WI38 (cell line): ENCODE results near the gene SELENOT.
A peak's percentile ranks its signal among the peaks of the same experiment; 100 is the strongest.

ENCODE experiments used
- H3K4me3 ChIP-seq: 2 replicates; pipeline ENCODE4 v1.5.1; 2011; ENCODE audit warnings: low read depth, mild to moderate bottlenecking, control low read depth, low read length
- TF ChIP-seq, protein P1 (sequence below): IDR thresholded peaks from 2 replicates; pipeline ENCODE4 v1.5.1; 2012; ENCODE audit warnings: low read depth, mild to moderate bottlenecking, control low read depth, low read length

The SELENOT gene, protein sequence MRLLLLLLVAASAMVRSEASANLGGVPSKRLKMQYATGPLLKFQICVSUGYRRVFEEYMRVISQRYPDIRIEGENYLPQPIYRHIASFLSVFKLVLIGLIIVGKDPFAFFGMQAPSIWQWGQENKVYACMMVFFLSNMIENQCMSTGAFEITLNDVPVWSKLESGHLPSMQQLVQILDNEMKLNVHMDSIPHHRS

DNA sequence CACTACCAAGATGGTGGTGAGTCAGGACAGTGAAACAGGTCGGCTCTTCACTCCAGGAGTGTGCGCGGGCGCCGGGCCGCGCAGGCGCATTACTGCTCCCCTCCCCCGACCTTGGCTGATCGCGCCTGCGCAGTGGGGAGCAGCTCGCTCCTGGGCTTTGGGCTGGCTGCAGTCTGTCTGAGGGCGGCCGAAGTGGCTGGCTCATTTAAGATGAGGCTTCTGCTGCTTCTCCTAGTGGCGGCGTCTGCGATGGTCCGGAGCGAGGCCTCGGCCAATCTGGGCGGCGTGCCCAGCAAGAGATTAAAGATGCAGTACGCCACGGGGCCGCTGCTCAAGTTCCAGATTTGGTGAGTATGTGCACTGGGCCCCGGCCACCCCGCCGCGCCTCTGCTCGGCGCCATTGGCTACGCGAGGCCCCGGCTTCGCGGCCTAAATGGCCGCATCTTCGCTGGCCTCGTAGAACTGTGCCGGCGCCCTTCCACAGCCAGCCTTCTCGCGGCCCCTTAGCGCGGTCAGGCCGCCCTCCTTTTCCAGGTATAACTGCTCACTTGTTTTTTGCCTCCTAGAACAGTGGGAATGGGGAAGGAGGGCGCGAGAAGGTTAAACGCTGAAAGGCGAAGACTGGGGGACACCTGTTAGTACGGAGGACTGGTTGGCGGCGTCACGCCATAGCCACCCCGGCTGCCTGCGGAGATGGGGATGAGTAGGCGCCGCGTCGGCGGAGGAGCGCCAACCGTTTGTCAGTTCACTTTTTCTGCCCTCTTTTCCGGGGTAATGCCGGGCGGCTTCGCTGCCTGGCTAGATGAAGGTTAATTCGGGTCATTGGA is at the start of gene SELENOT:
SELENOT (plus strand) TSS at position 169 of the 827 bp plus-strand sequence; CDS start at position 211, 42 bp downstream.
- peak within 1 kb of the TSS; percentile 76 for H3K4me3 ChIP-seq
- TF ChIP-seq, protein P1, sequence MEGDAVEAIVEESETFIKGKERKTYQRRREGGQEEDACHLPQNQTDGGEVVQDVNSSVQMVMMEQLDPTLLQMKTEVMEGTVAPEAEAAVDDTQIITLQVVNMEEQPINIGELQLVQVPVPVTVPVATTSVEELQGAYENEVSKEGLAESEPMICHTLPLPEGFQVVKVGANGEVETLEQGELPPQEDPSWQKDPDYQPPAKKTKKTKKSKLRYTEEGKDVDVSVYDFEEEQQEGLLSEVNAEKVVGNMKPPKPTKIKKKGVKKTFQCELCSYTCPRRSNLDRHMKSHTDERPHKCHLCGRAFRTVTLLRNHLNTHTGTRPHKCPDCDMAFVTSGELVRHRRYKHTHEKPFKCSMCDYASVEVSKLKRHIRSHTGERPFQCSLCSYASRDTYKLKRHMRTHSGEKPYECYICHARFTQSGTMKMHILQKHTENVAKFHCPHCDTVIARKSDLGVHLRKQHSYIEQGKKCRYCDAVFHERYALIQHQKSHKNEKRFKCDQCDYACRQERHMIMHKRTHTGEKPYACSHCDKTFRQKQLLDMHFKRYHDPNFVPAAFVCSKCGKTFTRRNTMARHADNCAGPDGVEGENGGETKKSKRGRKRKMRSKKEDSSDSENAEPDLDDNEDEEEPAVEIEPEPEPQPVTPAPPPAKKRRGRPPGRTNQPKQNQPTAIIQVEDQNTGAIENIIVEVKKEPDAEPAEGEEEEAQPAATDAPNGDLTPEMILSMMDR = no peak

DNA sequence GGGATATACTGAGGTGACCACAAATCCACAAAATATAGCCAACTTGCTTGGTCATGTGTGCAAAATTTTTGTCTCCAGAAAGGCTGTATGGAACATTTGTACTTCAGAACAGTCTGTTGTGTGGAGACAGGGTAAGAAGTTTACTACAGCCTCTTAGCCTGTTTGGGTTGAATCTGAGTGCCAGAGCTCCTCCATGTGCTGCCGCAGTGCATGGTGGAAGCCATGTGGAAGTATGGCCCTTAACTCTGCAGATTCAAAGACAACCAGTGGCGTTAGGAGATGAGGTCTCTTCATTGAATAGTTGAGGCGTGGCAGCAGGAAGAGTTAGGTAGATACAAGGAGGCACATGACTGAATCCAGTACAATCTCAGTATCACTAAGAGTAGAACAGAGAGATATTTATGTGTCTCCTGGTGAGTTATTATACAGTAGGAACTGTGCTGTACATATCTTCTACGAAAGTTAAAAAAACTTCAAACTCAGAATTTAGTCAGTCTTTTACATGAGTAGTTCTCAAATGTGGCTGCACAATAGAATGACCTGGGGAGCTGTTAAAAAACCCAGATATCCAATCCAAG is 47.2 kb upstream of the SELENOT start:
- TF ChIP-seq, protein P1 = no peak
- H3K4me3 ChIP-seq = no peak overlapping the region

DNA sequence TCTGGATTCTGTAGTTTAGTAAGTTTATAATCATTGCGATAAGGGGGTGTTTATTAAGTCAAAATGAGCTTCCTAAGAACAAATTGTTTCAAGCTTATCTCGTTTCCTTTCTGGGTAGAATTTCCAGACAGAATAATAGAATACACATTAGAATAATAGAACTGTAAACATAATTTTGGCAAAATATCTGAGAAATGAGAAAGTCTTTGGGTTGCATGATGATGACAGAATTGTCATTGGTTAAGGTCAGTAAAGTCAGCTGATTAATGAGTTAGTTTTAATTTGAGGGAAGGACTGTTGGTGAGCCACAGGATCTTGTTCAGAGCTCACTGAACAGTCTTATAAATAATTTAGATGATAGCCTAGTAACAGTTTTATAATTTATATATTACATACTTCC is 46.3 kb upstream of the SELENOT start:
- TF ChIP-seq, protein P1 = no peak
- H3K4me3 ChIP-seq = no peak overlapping the region

GRCh38 chr3:150557725-150558124 is 45.4 kb upstream of the SELENOT start:
- TF ChIP-seq, protein P1 = no peak

DNA sequence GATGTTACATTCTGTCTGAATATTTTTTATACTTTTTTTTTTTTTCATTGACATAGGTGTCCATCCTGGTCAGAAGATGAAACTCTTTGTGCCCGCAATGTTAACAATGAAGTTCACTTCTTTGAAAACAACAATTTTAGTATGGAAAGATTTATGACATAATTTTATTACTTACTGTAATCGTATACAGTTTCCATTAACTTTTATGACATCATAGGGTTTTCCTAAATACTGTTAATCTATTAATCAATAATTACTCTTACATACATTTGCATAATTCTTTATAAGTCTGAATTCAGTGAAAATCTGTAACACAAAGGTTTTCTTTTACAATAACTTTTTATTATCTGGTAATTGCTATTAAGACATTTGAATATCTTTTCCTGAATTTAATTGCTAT is 38.9 kb upstream of the SELENOT start:
- TF ChIP-seq, protein P1 = no peak
- H3K4me3 ChIP-seq = no peak overlapping the region

More at GRCh38 chr3:150557725-150558124, 45.4 kb upstream of the SELENOT start:
- no peak overlapping the region for H3K4me3 ChIP-seq

DNA sequence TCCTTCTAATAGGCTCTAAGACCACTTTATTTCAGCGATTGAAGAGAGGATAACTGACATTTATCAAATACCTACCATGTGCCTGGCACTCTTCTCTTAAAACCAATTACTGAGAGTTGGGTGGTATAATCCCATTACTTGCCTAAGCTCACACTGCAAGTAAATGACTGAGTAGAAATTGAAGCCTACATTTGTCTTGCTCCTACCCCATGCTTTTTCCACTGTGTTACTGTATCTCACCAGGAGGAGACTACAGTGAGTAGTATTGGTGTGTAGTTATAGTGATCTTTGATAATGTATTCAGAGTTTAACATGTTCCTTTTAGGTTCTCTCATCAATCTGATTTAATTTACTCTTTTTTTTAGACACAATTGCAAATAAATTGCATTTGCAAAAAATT is 35.8 kb upstream of the SELENOT start:
- no peak overlapping the region for H3K4me3 ChIP-seq
- TF ChIP-seq, protein P1 = no peak

DNA sequence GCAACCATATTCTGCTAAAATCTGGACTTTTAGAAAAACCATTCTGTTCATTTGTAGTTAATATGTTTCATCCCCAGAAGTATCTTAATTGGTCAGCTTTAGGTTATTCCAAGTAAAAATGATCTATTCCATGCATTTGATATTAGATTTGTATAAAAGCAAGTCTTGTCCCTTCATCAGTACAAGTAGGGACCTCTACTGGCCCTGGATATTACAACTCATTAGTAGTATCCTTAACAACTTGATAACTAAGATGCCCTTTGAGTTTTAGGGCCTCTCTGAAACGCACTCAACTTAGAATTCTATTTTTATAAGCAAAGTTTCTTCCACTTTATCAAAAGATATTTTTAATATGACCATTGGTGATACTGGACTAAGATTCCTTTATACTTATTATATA is 25.3 kb upstream of the SELENOT start:
- H3K4me3 ChIP-seq = no peak overlapping the region
- TF ChIP-seq, protein P1 = no peak
